Right atrium auricular region (tissue), 2 donors: ENCODE measurements around the gene CD7. TPM values are rescaled to one million over a fixed set of nuclear protein-coding genes. Genes with fewer than 3 reads are reported as not detected.

Source experiments
- DNase-seq: peaks from one replicate; pipeline ENCODE4 v3.0.0-alpha.2; 2019; ENCODE audit warnings: low spot score
- H3K27ac ChIP-seq, 2 donors: fragments of 200-600 bp; sonication (generic); 1 replicate in 1 of 2; 2 replicates in 1 of 2; pipeline ENCODE4 v1.5.1; 2016 to 2019
- H3K27me3 ChIP-seq, 2 donors: fragments of 200-600 bp; sonication (generic); one replicate each; pipeline versions ENCODE4 v1.5.1 to v1.6.0; 2017 to 2019
- H3K36me3 ChIP-seq: fragments of 200-600 bp; sonication (generic); one replicate; pipeline ENCODE4 v1.5.1; 2016
- H3K4me1 ChIP-seq, 2 donors: fragments of 200-600 bp; sonication (generic); one replicate each; pipeline versions ENCODE4 v1.5.1 to v1.6.0; 2017 to 2019
- H3K4me3 ChIP-seq, 2 donors: fragments of 200-600 bp; sonication (generic); 1 replicate in 1 of 2; 2 replicates in 1 of 2; pipeline ENCODE4 v1.5.1; 2017 to 2019; ENCODE audit warnings: mild to moderate bottlenecking in 1 of 2, moderate library complexity in 1 of 2
- H3K9me3 ChIP-seq, 2 donors: fragments of 200-600 bp; sonication (generic); one replicate each; pipeline ENCODE4 v1.5.1; 2019
- CTCF ChIP-seq, 2 donors: fragments of 200-600 bp; sonication (generic); IDR thresholded peaks; one replicate each; pipeline ENCODE4 v1.5.1; 2019; ENCODE audit warnings: antibody characterized with exemption in 2 of 2
- total RNA-seq, 2 donors: library from RNA; depleted of rRNA; stranded (reverse); fragments of >200 nt; gene quantifications; one replicate each; pipeline ENCODE4 v1.1.0, GENCODE V29; 2016

The CD7 gene
- total RNA-seq, 2 donors from 2014 or later = 1.7 TPM; not detected in 1

- Histone ChIP-seq H3K4me1 (peaks cover 0 to 11% of the 10 kb centered on the region in 2 donors), H3K27me3 (no peaks in the 10 kb centered on the region), H3K4me3 (no peak overlapping the region), H3K36me3 (no peaks in the 10 kb centered on the region), H3K27ac (no peak overlapping the region), H3K9me3 (no peaks in the 10 kb centered on the region)
- TF ChIP-seq CTCF (IDR thresholded peaks at IDR 0.05) = no peak
- no peak for DNase-seq
Measured at GRCh38 chr17:82280537-82280936, 36.9 kb downstream of the CD7 start.

GRCh38 chr17:82278786-82279391 lies 38.5 kb downstream of the CD7 start:
- Histone ChIP-seq H3K4me3 (no peak overlapping the region), H3K9me3 (no peaks in the 10 kb centered on the region), H3K27me3 (no peaks in the 10 kb centered on the region), H3K27ac (no peak overlapping the region), H3K4me1 (peaks cover 0 to 17% of the 10 kb centered on the region in 2 donors), H3K36me3 (no peaks in the 10 kb centered on the region)
- DNase-seq = no peak
- no peak for TF ChIP-seq CTCF (IDR thresholded peaks at IDR 0.05)

GRCh38 chr17:82278308-82278707 lies 39.1 kb downstream of the CD7 start:
- H3K27me3 ChIP-seq = no peaks in the 10 kb centered on the region
- no peak overlapping the region for H3K4me3 ChIP-seq
- no peak for TF ChIP-seq CTCF (IDR thresholded peaks at IDR 0.05)
- DNase-seq = no peak
- H3K9me3 ChIP-seq = no peaks in the 10 kb centered on the region
- no peaks in the 10 kb centered on the region for H3K36me3 ChIP-seq
- peaks cover 0 to 16% of the 10 kb centered on the region in 2 donors for H3K4me1 ChIP-seq
- H3K27ac ChIP-seq = no peak overlapping the region

DNA sequence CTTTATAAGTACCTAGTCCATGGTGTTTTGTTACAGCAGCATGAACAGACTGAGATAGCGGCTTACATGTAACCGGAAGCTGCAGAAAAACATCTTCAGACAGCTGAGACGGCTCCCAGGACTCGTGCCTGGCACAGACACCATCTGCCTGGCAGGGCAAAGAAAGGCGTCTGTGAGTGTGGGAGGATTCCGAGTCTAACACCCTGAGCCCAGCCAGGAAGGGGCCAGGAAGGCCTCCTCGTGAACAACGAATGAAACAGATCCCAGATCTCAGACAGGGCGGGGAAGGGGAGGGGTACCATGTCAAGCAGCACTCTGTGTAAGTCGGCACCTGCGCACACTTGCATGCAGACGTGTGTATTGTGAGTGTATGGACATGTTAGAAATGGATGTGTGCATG lies 39.6 kb downstream of the CD7 start:
- H3K27ac ChIP-seq = no peak overlapping the region
- peaks cover 0 to 11% of the 10 kb centered on the region in 2 donors for H3K4me1 ChIP-seq
- no peak for DNase-seq
- H3K27me3 ChIP-seq = no peaks in the 10 kb centered on the region
- H3K4me3 ChIP-seq = no peak overlapping the region
- no peak for TF ChIP-seq CTCF (IDR thresholded peaks at IDR 0.05)
- H3K9me3 ChIP-seq = no peaks in the 10 kb centered on the region
- H3K36me3 ChIP-seq = no peaks in the 10 kb centered on the region

- peaks cover 0 to 17% of the 10 kb centered on the region in 2 donors for H3K4me1 ChIP-seq
- no peak overlapping the region for H3K27ac ChIP-seq
- H3K4me3 ChIP-seq = no peak overlapping the region
- H3K27me3 ChIP-seq = no peaks in the 10 kb centered on the region
- H3K36me3 ChIP-seq = no peaks in the 10 kb centered on the region
- TF ChIP-seq CTCF (IDR thresholded peaks at IDR 0.05) = no peak
- H3K9me3 ChIP-seq = no peaks in the 10 kb centered on the region
- no peak for DNase-seq
Measured at GRCh38 chr17:82276938-82277337, 40.5 kb downstream of the CD7 start.

DNA sequence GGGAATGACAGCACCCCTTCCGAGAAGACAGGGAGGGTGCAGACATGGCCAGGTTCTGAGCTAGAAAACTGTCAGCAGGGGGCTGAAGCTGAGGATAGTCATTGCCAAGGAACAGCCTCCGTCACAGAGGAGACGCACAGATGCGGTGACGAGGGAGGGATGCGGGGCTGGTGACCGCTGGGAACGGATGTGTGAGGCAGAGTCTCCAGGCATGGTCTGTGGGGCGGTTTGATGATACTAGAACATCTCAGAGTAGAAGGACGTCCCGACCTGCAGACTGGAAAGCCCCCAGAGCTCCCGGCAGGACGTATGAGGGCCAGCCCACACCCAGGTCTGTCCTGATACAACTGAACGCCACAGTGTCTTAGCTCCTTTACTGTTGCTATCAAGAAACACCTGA lies 42.1 kb downstream of the CD7 start:
- H3K4me1 ChIP-seq = peaks cover 0 to 33% of the 10 kb centered on the region in 2 donors
- H3K9me3 ChIP-seq = no peaks in the 10 kb centered on the region
- TF ChIP-seq CTCF (IDR thresholded peaks at IDR 0.05) = no peak
- H3K4me3 ChIP-seq = no peak overlapping the region
- H3K27ac ChIP-seq = no peak overlapping the region
- no peaks in the 10 kb centered on the region for H3K27me3 ChIP-seq
- no peak for DNase-seq
- peaks cover 5% of the 10 kb centered on the region for H3K36me3 ChIP-seq
